ENCODE data around the gene SDE2. TPM values are rescaled to one million over a fixed set of nuclear protein-coding genes. Genes with fewer than 3 reads are reported as not detected.

Gene SDE2
- total RNA-seq, 1 donor from 2014 or later = 15.0 TPM

GRCh38 chr1:226041419-226041818, 42.3 kb upstream of the SDE2 start:
- Mint-ChIP-seq H3K9me3 (ENCODE audit: low read depth) (no peaks in the 10 kb centered on the region), H3K4me3 (ENCODE audit: low read depth) (no peak overlapping the region), H3K36me3 (ENCODE audit: insufficient read depth) (peaks cover 2% of the 10 kb centered on the region), H3K27ac (no peak overlapping the region), H3K4me1 (ENCODE audit: low read depth) (no peaks in the 10 kb centered on the region), H3K27me3 (peaks cover 4% of the 10 kb centered on the region)
- no peak for DNase-seq (ENCODE audit: low spot score, unreplicated experiment)
- TF ChIP-seq CTCF (IDR thresholded peaks at IDR 0.05; ENCODE audit: unreplicated experiment) = no peak

- H3K4me3 Mint-ChIP-seq (ENCODE audit: low read depth) = no peak overlapping the region
- H3K27me3 Mint-ChIP-seq = no peaks in the 10 kb centered on the region
- H3K27ac Mint-ChIP-seq = no peak overlapping the region
- DNase-seq (ENCODE audit: low spot score, unreplicated experiment) = no peak
- H3K36me3 Mint-ChIP-seq (ENCODE audit: insufficient read depth) = no peaks in the 10 kb centered on the region
- no peaks in the 10 kb centered on the region for H3K4me1 Mint-ChIP-seq (ENCODE audit: low read depth)
- no peaks in the 10 kb centered on the region for H3K9me3 Mint-ChIP-seq (ENCODE audit: low read depth)
- no peak for TF ChIP-seq CTCF (IDR thresholded peaks at IDR 0.05; ENCODE audit: unreplicated experiment)
Measured at GRCh38 chr1:226038661-226039060, 39.5 kb upstream of the SDE2 start.

- no peak overlapping the region for H3K27ac Mint-ChIP-seq
- no peaks in the 10 kb centered on the region for H3K36me3 Mint-ChIP-seq (ENCODE audit: insufficient read depth)
- no peak for TF ChIP-seq CTCF (IDR thresholded peaks at IDR 0.05; ENCODE audit: unreplicated experiment)
- no peaks in the 10 kb centered on the region for H3K4me1 Mint-ChIP-seq (ENCODE audit: low read depth)
- H3K4me3 Mint-ChIP-seq (ENCODE audit: low read depth) = no peak overlapping the region
- no peak for DNase-seq (ENCODE audit: low spot score, unreplicated experiment)
- H3K27me3 Mint-ChIP-seq = no peaks in the 10 kb centered on the region
- H3K9me3 Mint-ChIP-seq (ENCODE audit: low read depth) = no peaks in the 10 kb centered on the region
Measured at GRCh38 chr1:226035915-226036314, 36.8 kb upstream of the SDE2 start.

GRCh38 chr1:226034482-226034881, 35.3 kb upstream of the SDE2 start:
- Mint-ChIP-seq H3K9me3 (ENCODE audit: low read depth) (no peaks in the 10 kb centered on the region), H3K4me1 (ENCODE audit: low read depth) (no peaks in the 10 kb centered on the region), H3K36me3 (ENCODE audit: insufficient read depth) (no peaks in the 10 kb centered on the region), H3K27me3 (no peaks in the 10 kb centered on the region), H3K4me3 (ENCODE audit: low read depth) (no peak overlapping the region), H3K27ac (no peak overlapping the region)
- no peak for TF ChIP-seq CTCF (IDR thresholded peaks at IDR 0.05; ENCODE audit: unreplicated experiment)
- no peak for DNase-seq (ENCODE audit: low spot score, unreplicated experiment)

GRCh38 chr1:226033991-226034390, 34.8 kb upstream of the SDE2 start:
- DNase-seq (ENCODE audit: low spot score, unreplicated experiment) = no peak
- no peaks in the 10 kb centered on the region for H3K9me3 Mint-ChIP-seq (ENCODE audit: low read depth)
- no peak for TF ChIP-seq CTCF (IDR thresholded peaks at IDR 0.05; ENCODE audit: unreplicated experiment)
- peaks cover 2% of the 10 kb centered on the region for H3K4me1 Mint-ChIP-seq (ENCODE audit: low read depth)
- H3K27ac Mint-ChIP-seq = no peak overlapping the region
- H3K36me3 Mint-ChIP-seq (ENCODE audit: insufficient read depth) = no peaks in the 10 kb centered on the region
- H3K4me3 Mint-ChIP-seq (ENCODE audit: low read depth) = no peak overlapping the region
- no peaks in the 10 kb centered on the region for H3K27me3 Mint-ChIP-seq

Data from progenitor cell of endocrine pancreas (in vitro differentiated cells).